T47D (cell line): ENCODE measurements around the gene RARA.
"Not testable (repeated sequence)": the region's sequence is repeated elsewhere in the genome, so short reads cannot be mapped to it uniquely, and the experiment has no call there.

Source experiments
- DNase-seq, 2 experiments: peaks; one replicate each; pipeline versions ENCODE4 v3.0.0 to v3.0.0-alpha.2; 2011 to 2012; ENCODE audit warnings: low read depth in 1 of 2, low spot score in 1 of 2
- JUND ChIP-seq: IDR thresholded peaks from 2 replicates; pipeline ENCODE4 v1.6.1; 2012; ENCODE audit warnings: low read depth
- in situ Hi-C: cut with HindIII; loops from 2 replicates; pipeline ENCODE4 v1.10.0; 2016; ENCODE audit warnings: low sequenced_read_pairs, low pct_unique_long_range_greater_than_20kb

RARA gene

DNA sequence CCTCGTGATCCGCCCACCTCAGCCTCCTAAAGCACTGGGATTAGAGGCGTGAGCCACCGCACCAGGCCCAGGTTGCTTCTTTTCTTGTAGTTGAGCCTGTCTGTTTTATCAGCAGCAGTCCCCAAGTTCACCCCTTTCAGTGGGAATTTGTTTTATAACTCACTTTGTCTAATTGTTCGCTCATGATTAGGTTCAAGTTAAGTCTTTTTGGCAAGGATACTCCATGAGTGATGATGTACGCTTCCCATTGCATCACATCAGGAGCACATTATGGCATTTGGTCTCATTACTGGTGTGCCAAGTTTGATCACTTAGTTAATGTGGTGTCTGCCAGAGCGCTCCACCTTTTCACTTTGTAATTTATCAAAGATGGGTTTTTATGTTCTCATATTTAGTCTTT, 70.0 kb downstream of the RARA start:
- TF ChIP-seq JUND: no peak
- no peak for DNase-seq

GRCh38 chr17:40382251-40382650, 73.3 kb downstream of the RARA start:
- in situ Hi-C loops: no loop called here
- DNase-seq: no peak
- TF ChIP-seq JUND: no peak

More for the DNA sequence above, 70.0 kb downstream of the RARA start:
- in situ Hi-C loops: no loop called here

GRCh38 chr17:40386555-40386954, 77.6 kb downstream of the RARA start:
- DNase-seq, in situ Hi-C loops: not testable (repeated sequence)

DNA sequence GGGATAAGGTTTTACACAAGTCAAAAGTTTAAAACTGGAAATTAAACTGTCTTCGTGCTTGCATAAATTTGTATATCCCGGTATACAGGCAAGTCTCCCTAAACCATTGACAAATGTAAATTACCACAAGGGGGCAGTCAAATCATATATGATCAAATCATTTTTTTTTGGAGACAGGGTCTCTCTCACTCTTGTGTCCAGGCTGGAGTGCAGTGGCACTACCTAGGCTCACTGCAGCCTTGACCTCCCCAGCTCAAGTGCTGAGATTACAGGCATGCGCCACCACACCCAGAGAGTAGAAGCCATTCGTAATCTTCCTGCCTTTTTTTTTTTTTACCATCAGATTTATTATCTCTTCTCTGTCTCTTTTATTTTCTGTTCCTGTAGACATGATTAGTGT, 90.2 kb downstream of the RARA start:
- peak in 1 of 2 experiments; percentile 75 for DNase-seq
- in situ Hi-C loops: no loop called here
- no peak for TF ChIP-seq JUND

GRCh38 chr17:40402668-40403067, 93.7 kb downstream of the RARA start:
- TF ChIP-seq JUND: no peak
- in situ Hi-C loops: no loop called here

GRCh38 chr17:40404003-40404402, 95.0 kb downstream of the RARA start:
- no peak for TF ChIP-seq JUND
- no peak for DNase-seq
- in situ Hi-C loops: no loop called here

More at GRCh38 chr17:40402668-40403067, 93.7 kb downstream of the RARA start:
- no peak for DNase-seq
